Activated CD8-positive, alpha-beta memory T cell treated with anti-CD3 and anti-CD28 coated beads for 1 hour (primary cell): ENCODE data around the gene PRUNE2.

Experiments
- DNase-seq, 2 donors: peaks; one replicate each; pipeline ENCODE4 v3.0.0-alpha.2; 2020; ENCODE audit warnings: low read depth in 1 of 2; ENCODE audit errors: extremely low read depth in 1 of 2

PRUNE2 gene

DNA sequence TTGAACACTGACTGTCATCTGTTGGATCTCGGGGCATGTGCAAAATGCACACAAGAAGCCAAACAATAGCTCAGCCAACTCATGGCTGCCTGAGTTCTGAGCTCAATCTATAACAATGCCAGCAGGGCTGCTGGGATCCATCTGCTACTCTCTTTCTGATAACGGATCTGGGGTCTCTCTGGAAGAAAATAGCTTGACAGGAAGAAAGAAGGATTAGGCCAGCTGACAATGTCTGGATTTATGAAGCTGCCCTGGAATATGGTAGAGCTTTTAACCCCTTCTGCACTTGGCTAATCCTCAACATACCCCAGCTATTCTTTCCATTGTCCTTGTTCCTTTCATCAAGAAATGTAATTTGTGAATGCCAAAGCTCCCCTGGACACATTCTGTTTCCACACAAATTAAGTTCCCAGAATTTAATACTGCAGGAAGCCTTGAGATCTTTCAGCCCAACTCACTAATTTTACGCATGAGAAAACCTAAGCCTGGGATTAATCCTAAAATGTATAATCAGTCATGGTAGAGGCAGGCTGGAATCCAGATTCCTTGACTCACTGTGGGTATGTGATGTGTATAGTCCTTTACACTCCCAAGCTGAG, 204.4 kb downstream of the PRUNE2 start:
- no peak for DNase-seq

DNA sequence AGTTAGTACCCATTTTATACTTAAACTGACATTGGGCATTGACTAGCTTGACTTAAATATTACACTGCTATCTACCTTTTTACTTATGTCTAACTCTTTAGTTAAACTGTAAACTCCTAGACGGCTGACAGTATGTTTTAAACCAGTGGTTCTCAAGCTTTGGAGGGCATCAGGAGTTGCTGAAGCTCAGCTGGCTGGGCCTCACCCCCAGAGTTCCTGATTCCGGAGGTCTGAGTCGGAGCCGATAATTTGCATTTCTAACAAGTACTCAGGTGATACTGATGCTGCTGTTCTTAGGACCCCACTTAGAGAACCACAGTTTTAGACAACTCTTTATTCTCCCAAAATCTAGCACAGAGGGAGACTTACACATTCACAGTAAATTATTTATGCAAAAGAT, 205.0 kb downstream of the PRUNE2 start:
- no peak for DNase-seq

DNA sequence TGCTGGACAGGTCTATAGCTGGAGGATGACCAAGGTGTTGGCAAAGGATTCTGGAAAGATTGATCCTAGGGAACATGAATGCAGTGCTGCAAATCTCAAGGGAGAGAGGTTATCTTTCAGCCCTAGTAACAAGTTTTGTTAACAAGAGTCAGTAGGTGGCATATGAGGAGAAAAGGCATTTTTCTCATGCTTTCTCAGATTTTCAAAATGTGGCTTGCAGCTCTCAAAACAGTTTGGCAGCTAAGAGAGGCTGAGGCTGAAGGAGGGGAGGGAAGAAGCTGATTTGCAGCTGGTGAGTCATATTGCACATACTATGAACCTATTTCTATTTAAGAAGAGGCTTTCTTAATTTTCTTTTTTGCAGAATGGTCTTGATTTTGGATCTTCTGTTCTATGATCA, 205.9 kb downstream of the PRUNE2 start:
- DNase-seq, result no peak

DNA sequence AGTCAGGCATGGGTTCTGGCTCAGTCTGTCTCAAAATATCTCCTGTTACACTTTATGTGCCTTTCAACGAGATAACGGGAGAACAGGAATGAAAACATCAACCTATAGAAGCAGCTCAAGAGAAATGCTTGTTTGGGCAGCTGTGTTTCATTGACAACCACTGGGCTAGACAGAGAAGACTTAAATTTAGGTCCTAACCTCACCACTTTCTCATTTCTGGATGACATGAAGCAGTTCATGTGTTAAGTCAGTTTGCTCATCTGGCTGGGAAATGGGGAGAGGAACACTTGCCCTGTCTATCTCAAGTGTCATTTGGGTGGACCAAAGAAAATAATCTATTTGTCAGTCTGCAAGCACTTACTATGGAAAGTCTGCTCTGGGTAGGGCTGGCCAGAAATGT, 208.4 kb downstream of the PRUNE2 start:
- DNase-seq, result no peak

DNA sequence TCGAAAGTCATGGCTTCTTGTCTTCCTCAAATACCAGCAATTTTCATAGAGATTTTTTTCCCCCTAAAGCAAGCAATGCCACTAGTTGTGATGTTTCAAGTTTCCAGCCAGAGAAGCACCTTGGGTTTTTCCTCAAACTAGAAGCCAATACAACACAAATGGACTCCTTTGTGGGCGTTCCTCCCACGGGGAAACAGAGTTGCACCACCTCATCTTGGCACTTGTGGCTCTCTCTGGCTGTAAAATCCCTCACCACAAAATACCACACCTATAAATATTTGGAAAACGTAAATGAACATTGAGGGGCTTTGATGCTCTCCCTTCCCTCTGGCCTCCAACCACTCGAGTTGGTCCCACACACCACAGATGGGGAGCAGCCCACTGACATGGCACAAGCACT, 208.8 kb downstream of the PRUNE2 start:
- DNase-seq, result no peak

DNA sequence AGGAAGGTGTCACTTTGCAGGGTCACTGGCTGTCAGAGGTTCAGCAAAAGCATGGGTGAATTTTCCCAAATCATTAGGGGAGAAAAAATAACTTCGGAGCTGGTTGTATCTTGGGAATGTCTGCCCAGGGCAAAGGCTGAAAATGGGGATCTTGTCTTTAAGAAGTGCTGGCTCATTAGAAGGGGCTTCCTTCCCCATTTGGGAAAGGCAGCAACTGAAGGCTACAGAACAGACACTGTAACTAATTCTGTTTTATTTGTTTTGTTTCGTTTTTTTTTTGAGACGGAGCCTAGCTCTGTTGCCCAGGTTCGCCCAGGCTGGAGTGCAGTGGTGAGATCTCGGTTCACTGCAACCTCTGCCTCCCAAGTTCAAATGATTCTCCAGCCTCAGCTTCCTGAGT, 212.0 kb downstream of the PRUNE2 start:
- DNase-seq, result no peak

DNA sequence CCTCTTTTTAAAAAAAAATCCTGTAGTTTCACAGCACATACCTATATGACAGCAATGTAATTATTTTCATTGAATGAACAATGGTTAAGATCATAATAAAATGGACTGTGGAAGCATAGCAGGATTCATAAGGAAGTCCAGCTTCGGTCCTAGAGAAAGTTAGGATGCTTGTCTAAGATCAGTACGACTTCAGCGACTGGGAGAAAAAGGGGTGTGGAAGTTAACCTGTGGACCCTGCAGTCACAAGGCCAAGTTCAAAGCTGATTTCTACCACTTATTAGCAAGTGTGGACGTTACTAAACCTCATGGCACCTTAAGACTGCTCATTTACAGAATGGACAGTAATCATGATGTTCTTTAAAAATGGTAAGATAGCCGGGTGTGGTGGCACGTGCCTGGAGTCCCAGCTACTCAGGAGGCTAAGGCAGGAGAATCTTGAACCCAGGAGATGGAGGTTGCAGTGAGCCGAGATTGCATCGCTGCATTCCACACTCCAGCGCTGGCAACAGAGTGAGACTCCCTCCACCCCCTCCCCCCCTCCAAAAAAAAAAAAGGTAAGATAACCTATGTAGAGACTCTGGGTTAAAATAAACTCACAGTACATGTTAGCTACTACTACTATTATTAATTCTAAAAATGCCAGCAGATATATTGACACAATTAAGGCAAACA, 213.3 kb downstream of the PRUNE2 start:
- DNase-seq, result no peak

GRCh38 chr9:76691517-76692313, 214.2 kb downstream of the PRUNE2 start:
- no peak for DNase-seq

DNA sequence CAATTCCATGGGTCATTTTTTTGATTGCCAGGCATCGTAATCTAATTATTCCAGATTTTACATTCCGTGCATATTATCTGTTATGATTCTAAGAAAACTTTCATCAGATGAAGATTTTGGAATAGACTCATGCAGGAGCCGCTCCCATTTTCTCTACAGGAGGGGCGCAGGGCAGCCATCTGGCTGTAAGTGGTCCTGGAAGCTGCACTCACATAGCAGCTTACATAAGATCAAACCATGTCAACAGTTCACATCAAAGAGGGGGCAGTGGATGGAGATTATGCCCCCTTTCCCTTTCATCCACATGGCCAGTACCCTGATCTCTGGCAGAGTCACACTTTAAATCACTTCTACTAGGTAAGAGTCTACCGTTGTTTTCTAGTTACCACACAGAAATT, 214.9 kb downstream of the PRUNE2 start:
- DNase-seq, result no peak

DNA sequence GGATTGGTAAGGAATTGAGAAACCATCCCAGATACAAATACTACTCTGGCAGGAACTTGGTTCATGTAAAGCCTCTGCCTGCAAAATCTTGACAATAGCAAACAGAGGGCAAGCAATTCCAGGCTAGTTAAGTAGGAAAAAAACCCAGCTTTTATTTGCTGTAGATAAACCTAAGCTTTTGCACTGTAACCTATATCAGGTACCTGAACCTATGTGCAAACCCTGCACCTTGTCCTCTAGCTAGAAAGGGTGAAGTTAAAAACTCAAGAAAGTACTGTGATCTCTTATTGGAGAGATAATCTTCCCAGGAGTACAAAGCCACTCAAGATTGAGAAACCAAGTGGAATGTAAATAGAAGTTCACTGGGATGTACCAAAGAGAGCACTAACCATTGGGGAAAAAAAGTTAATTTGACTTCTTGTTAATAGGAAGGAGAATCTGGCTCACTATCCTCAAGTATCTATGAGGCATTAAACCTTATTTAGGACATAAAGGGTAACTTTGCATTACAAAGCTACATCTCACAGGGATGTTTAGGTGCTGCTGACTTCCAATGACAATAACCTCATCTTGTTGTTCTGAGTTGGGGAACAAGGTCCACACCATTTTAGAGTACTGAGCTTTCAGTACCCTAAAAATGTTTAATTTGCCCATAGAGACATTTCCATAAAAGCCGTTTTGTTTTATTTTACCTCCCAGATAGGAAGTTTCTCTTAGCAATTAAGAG, 215.5 kb downstream of the PRUNE2 start:
- DNase-seq, result no peak

DNA sequence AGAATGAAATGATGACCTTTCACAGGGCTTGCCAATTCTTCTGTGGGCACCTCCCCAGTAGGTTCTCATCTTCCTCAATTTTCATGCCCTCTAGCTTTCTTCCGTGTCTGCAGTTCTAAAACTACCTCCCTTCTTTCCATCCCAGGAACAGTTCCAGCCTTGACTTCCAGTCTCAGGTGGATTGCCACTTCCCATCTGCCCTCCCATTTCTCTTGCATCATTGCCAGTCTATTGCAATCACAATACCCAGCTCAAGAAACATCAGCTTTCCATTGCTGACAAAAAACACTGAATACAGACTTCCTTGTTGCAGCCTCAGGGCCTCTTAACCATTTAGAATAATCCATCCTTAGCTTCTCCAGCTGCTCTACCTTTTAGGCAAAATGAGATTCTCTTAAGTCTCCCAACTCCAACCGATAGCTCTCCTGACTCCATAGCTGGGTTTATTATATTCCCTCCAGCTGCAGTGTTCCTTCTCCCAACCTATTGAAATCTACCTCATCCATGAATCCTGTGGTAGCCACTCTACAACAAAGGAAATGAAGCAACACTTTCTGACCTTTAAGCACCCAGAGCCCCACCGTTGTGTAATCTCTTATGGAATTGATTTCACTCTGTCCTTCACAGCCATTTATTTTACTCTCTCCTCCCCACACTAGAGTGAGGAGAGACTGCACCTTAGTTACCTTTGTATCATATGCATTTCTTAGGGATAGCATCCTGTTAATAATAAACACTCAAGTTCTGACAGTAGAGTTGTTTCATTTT, 217.3 kb downstream of the PRUNE2 start:
- no peak for DNase-seq

DNA sequence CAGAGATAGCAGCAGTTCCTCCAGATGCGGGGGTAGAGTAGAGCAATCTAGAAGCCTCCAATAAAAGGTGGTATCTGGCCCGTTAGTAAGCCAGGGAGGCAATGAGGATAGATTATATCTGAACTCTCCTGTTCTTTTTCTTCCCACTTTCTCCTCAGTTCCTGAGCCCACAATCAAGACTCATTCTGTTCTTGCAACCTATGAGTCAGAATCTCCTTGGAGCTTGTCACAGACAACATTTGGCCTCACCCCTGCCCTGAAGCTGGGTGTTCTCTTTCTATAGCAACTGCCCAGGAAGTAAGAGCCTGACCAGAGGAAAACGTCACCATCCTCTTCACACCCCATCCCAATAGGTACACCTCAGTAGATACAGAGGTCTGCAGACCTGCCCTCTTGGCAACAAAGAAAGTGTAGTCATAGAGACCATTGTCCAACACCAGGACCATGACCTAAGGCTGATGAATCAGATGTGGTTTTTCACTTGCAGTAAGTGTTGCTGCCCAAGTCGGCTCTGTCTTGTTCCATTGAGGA, 218.0 kb downstream of the PRUNE2 start:
- no peak for DNase-seq

GRCh38 chr9:76686756-76687155, 219.2 kb downstream of the PRUNE2 start:
- no peak for DNase-seq

DNA sequence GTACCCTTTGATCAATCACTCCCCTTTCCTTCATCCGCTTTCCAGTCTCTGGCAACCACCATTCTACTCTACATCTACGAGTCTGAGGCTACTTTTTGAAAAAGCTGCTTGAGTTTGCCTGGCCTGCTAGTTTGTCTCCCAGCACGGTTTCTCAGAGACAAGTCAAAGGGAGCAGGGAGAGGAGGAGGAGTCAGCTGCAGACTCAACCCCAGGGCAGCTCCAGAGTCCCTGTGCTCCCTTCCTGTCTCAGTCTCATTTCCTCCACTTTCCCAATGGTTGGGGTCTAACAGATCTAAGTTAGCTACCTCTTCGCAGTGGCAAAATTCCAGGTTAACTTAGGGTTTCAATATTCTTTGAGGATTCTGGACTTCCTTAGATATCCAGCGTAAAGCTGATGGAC, 221.7 kb downstream of the PRUNE2 start:
- DNase-seq, result no peak

DNA sequence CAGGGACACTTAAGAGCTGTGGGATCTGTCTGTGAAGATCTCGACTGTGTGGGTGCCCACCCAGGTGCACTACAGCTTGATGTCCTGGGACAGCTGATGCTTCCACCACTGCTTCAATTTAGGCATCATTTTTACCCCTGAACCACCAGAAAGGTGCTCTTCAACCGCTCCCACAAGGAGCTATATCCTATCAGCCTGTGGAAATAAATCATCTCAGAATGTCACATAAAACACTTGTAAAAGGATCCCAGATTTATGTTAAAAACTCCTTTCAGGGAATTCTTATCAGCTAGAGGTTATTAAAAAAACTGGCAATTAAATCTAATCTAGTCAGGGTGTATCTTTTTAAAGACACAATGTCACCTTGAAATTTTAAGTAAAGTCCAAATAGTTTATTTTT, 224.4 kb downstream of the PRUNE2 start:
- DNase-seq, result no peak

- DNase-seq, result no peak
Observed at GRCh38 chr9:76680716-76681425, 225.0 kb downstream of the PRUNE2 start.

DNA sequence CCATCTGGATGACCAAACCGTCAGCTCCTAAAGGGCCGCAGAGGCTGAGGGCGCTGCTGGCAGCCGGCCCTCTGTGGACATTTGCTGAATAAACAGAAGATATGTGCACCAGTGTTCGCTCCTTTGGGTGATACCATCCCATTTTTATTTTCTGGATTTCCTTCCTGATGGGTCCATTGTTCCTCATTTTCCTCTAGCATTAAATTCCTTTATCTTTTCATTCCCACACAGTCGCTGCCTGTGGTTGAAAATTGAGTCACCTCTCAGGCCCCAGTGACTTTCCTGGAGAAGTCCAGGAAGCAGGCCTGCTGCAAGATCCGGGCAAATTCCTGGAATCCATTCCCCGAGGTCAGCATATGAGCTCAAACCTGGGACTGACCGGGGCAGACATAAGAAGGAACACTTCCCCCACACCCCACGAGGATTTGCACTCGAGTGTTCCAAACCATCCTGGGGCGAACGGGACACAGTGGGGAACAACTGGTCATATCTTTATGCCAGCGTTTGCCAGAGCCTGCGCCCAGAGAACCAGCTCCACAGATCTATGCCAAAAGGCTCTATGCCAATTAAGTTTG, 228.3 kb downstream of the PRUNE2 start:
- no peak for DNase-seq

DNA sequence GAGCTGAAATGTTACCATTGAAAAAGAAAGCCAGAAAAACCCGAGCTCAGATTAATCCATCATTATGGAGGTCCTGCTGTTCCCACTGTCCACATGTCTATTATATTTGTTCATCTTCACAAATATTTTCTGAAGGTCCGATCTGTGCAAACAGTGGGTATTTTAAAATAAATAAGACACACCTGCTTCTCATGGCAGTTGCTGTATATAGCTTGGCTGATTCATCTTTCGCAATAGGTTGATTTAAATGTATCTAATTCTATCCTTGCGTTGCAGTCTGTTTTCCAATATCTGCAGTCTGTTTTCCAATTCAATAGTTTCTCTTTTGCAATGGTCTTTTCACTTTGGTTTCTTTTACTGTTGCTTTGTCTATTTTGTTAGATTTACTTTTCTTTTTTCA, 229.1 kb downstream of the PRUNE2 start:
- no peak for DNase-seq

GRCh38 chr9:76667521-76667957, 238.4 kb downstream of the PRUNE2 start:
- no peak for DNase-seq
